ENCODE data around the gene LDLRAD4. TPM values are rescaled to one million over a fixed set of nuclear protein-coding genes. Genes with fewer than 3 reads are reported as not detected.

Gene LDLRAD4
- total RNA-seq, 1 donor, result under 0.01 TPM

- H3K79me2 ChIP-seq (ENCODE audit: insufficient read depth, low read length), result no peaks in the 10 kb centered on the region
- TF ChIP-seq, protein P1, sequence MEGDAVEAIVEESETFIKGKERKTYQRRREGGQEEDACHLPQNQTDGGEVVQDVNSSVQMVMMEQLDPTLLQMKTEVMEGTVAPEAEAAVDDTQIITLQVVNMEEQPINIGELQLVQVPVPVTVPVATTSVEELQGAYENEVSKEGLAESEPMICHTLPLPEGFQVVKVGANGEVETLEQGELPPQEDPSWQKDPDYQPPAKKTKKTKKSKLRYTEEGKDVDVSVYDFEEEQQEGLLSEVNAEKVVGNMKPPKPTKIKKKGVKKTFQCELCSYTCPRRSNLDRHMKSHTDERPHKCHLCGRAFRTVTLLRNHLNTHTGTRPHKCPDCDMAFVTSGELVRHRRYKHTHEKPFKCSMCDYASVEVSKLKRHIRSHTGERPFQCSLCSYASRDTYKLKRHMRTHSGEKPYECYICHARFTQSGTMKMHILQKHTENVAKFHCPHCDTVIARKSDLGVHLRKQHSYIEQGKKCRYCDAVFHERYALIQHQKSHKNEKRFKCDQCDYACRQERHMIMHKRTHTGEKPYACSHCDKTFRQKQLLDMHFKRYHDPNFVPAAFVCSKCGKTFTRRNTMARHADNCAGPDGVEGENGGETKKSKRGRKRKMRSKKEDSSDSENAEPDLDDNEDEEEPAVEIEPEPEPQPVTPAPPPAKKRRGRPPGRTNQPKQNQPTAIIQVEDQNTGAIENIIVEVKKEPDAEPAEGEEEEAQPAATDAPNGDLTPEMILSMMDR (IDR thresholded peaks at IDR 0.05; ENCODE audit: extremely low read depth, low read depth, low read length), result no peak
- H3K4me1 ChIP-seq (ENCODE audit: insufficient read depth, low read length), result peaks cover 10% of the 10 kb centered on the region
- H2AFZ ChIP-seq (ENCODE audit: low read length), result no peak overlapping the region
- H4K20me1 ChIP-seq (ENCODE audit: insufficient read depth, low read length), result no peaks in the 10 kb centered on the region
- no peaks in the 10 kb centered on the region for H3K27me3 ChIP-seq (ENCODE audit: insufficient read depth, low read length)
- no peak overlapping the region for H3K4me2 ChIP-seq (ENCODE audit: insufficient read depth, low read length)
- no peak overlapping the region for H3K27ac ChIP-seq (ENCODE audit: low read depth, low read length)
- no peaks in the 10 kb centered on the region for H3K36me3 ChIP-seq (ENCODE audit: insufficient read depth, low read length)
- H3K9me3 ChIP-seq (ENCODE audit: low read depth, low read length), result no peaks in the 10 kb centered on the region
- no peak for DNase-seq (ENCODE audit: insufficient read length, low spot score, missing footprints)
- no peak overlapping the region for H3K4me3 ChIP-seq (ENCODE audit: insufficient read depth, low read length)
Measured at GRCh38 chr18:13449651-13450050, 231.1 kb downstream of the LDLRAD4 start.

GRCh38 chr18:13450289-13451212 is 232.0 kb downstream of the LDLRAD4 start:
- Histone ChIP-seq H3K27me3 (ENCODE audit: insufficient read depth, low read length) (no peaks in the 10 kb centered on the region), H3K9me3 (ENCODE audit: low read depth, low read length) (no peaks in the 10 kb centered on the region), H4K20me1 (ENCODE audit: insufficient read depth, low read length) (no peaks in the 10 kb centered on the region), H3K27ac (ENCODE audit: low read depth, low read length) (no peak overlapping the region), H3K4me2 (ENCODE audit: insufficient read depth, low read length) (no peak overlapping the region), H3K4me1 (ENCODE audit: insufficient read depth, low read length) (peaks cover 10% of the 10 kb centered on the region), H3K36me3 (ENCODE audit: insufficient read depth, low read length) (no peaks in the 10 kb centered on the region), H3K4me3 (ENCODE audit: insufficient read depth, low read length) (no peak overlapping the region), H3K79me2 (ENCODE audit: insufficient read depth, low read length) (no peaks in the 10 kb centered on the region), H2AFZ (ENCODE audit: low read length) (no peak overlapping the region)
- TF ChIP-seq, protein P1 (IDR thresholded peaks at IDR 0.05; ENCODE audit: extremely low read depth, low read depth, low read length), result no peak
- no peak for DNase-seq (ENCODE audit: insufficient read length, low spot score, missing footprints)

DNA sequence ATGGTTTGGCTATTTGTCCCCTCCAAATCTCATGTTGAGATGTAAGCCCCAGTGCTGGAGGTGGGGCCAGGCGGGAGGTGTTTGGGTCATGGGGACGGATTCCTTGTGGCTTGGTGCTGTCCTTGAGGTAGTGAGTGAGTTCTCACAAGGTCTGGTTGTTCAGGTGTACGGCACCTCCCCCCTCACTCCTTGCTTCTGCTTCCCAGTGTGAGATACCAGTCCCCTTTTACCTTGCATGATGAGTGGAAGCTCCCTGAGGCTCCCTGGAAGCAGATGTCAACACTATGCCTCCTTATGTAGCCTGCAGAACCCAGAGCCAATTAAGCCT is 232.6 kb downstream of the LDLRAD4 start:
- Histone ChIP-seq H3K79me2 (ENCODE audit: insufficient read depth, low read length) (no peaks in the 10 kb centered on the region), H2AFZ (ENCODE audit: low read length) (no peak overlapping the region), H3K4me3 (ENCODE audit: insufficient read depth, low read length) (no peak overlapping the region), H4K20me1 (ENCODE audit: insufficient read depth, low read length) (no peaks in the 10 kb centered on the region), H3K4me2 (ENCODE audit: insufficient read depth, low read length) (no peak overlapping the region), H3K4me1 (ENCODE audit: insufficient read depth, low read length) (peaks cover 10% of the 10 kb centered on the region), H3K27ac (ENCODE audit: low read depth, low read length) (no peak overlapping the region), H3K36me3 (ENCODE audit: insufficient read depth, low read length) (no peaks in the 10 kb centered on the region), H3K27me3 (ENCODE audit: insufficient read depth, low read length) (no peaks in the 10 kb centered on the region), H3K9me3 (ENCODE audit: low read depth, low read length) (no peaks in the 10 kb centered on the region)
- DNase-seq (ENCODE audit: insufficient read length, low spot score, missing footprints), result no peak
- TF ChIP-seq, protein P1 (IDR thresholded peaks at IDR 0.05; ENCODE audit: extremely low read depth, low read depth, low read length), result no peak

DNA sequence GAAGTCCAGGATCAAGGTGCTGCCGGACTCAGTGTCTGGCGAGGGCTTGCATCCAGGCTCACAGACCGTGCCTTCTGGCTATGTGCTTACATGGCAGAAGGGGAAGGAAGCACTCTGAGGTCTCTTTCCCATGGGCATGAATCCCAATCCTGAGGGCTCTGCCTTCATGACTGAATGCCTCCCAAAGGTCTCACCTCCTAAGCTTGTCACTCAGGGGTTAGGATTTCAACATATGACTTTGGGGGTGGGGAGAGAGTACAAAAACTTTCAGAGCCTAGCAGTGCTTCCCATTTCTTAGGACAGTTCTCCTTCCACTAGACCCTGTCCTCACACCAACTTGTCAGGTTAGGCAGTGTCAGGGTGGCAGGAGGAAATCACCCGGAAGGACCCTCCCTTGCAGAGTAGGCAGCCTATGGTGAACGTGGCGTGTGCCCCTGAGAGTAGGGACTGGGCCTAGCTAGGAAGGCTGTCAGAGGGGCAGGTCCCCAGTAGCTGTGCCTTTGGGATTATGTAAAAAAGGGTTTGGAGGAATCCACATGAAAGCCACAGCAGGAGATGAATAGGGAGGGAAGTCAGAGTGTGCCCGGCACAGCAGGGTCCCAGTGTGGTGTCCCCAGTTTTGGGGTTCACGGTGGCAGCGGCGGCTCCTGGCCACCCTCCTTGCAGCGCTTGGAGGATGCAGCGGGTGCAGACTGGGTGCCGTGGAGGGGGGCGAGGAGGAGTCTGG is 233.3 kb downstream of the LDLRAD4 start:
- H3K4me2 ChIP-seq (ENCODE audit: insufficient read depth, low read length), result no peak overlapping the region
- no peak overlapping the region for H2AFZ ChIP-seq (ENCODE audit: low read length)
- TF ChIP-seq, protein P1 (IDR thresholded peaks at IDR 0.05; ENCODE audit: extremely low read depth, low read depth, low read length), result no peak
- no peaks in the 10 kb centered on the region for H3K9me3 ChIP-seq (ENCODE audit: low read depth, low read length)
- no peaks in the 10 kb centered on the region for H3K79me2 ChIP-seq (ENCODE audit: insufficient read depth, low read length)
- H3K36me3 ChIP-seq (ENCODE audit: insufficient read depth, low read length), result no peaks in the 10 kb centered on the region
- H3K27ac ChIP-seq (ENCODE audit: low read depth, low read length), result no peak overlapping the region
- H3K4me3 ChIP-seq (ENCODE audit: insufficient read depth, low read length), result no peak overlapping the region
- H3K27me3 ChIP-seq (ENCODE audit: insufficient read depth, low read length), result no peaks in the 10 kb centered on the region
- H4K20me1 ChIP-seq (ENCODE audit: insufficient read depth, low read length), result no peaks in the 10 kb centered on the region
- peaks cover 10% of the 10 kb centered on the region for H3K4me1 ChIP-seq (ENCODE audit: insufficient read depth, low read length)
- no peak for DNase-seq (ENCODE audit: insufficient read length, low spot score, missing footprints)
